CD4-positive, CD25-positive, alpha-beta regulatory T cell (primary cell): ENCODE data around the gene SLC6A19. TPM values are rescaled to one million over a fixed set of nuclear protein-coding genes. Genes with fewer than 3 reads are reported as not detected.

Experiments
- ATAC-seq, 2 donors: fragments of 150-1000 bp; cut with Tn5 transposase; one replicate each; pipeline ENCODE4 v1.10.0; 2021; ENCODE audit warnings: low read depth in 2 of 2, moderate number of reproducible peaks in 2 of 2, moderate library complexity in 1 of 2
- DNase-seq, 3 donors: peaks; one replicate each; pipeline versions ENCODE4 v3.0.0 to v3.0.0-alpha.2; 2012 to 2022; ENCODE audit warnings: mixed read lengths in 1 of 3
- H3K27ac ChIP-seq: one replicate; pipeline ENCODE4 v1.7.0; 2013; ENCODE audit warnings: mild to moderate bottlenecking, low read length; ENCODE audit not compliant: insufficient read depth, poor library complexity, severe bottlenecking
- H3K27me3 ChIP-seq: one replicate; pipeline ENCODE4 v1.7.0; 2013; ENCODE audit warnings: low read length; ENCODE audit not compliant: control insufficient read depth, insufficient read depth
- H3K36me3 ChIP-seq: one replicate; pipeline ENCODE4 v1.7.0; 2013; ENCODE audit warnings: mild to moderate bottlenecking, low read length, moderate library complexity; ENCODE audit not compliant: control insufficient read depth, insufficient read depth
- H3K4me1 ChIP-seq: 2 replicates; pipeline ENCODE4 v1.7.0; 2013; ENCODE audit warnings: mild to moderate bottlenecking, low read length; ENCODE audit not compliant: insufficient read depth, control insufficient read depth, poor library complexity, severe bottlenecking
- H3K4me3 ChIP-seq: one replicate; pipeline ENCODE4 v1.7.0; 2013; ENCODE audit warnings: low read depth, mild to moderate bottlenecking, low read length, moderate library complexity
- H3K9me3 ChIP-seq, 2 experiments: 1 replicate in 1 of 2; 2 replicates in 1 of 2; pipeline ENCODE4 v1.7.0; 2013; ENCODE audit warnings: low read length in 2 of 2, mild to moderate bottlenecking in 1 of 2, moderate library complexity in 1 of 2; ENCODE audit not compliant: control insufficient read depth in 2 of 2
- H3K27ac Mint-ChIP-seq, 3 donors: one replicate each; pipeline ENCODE4 v1.8.0; 2020 to 2022; ENCODE audit warnings: mild to moderate bottlenecking in 3 of 3, mixed read lengths in 3 of 3, moderate library complexity in 2 of 3
- H3K27me3 Mint-ChIP-seq: one replicate; pipeline ENCODE4 v1.8.0; 2022; ENCODE audit warnings: mild to moderate bottlenecking, mixed read lengths
- H3K36me3 Mint-ChIP-seq: one replicate; pipeline ENCODE4 v1.8.0; 2020; ENCODE audit warnings: mixed read lengths
- H3K4me1 Mint-ChIP-seq, 4 donors: one replicate each; pipeline ENCODE4 v1.8.0; 2020 to 2022; ENCODE audit warnings: mixed read lengths in 4 of 4, mild to moderate bottlenecking in 1 of 4
- H3K4me3 Mint-ChIP-seq, 4 donors: one replicate each; pipeline ENCODE4 v1.8.0; 2020 to 2022; ENCODE audit warnings: mild to moderate bottlenecking in 4 of 4, mixed read lengths in 4 of 4, moderate library complexity in 3 of 4
- H3K9me3 Mint-ChIP-seq, 7 donors: one replicate each; pipeline ENCODE4 v1.8.0; 2020 to 2022; ENCODE audit warnings: mixed read lengths in 7 of 7, mild to moderate bottlenecking in 3 of 7, moderate library complexity in 2 of 7
- polyA plus RNA-seq, 4 donors: library from polyadenylated mRNA; unstranded; fragments of 300-500 nt; fragmentation: Illumina TruSeq; gene quantifications; one replicate each; pipeline ENCODE4 v1.2.3, GENCODE V29; 2021
- total RNA-seq: library from RNA; stranded (reverse); gene quantifications from one replicate; pipeline ENCODE4 v1.2.3, GENCODE V29; 2022

The SLC6A19 gene
- total and polyA plus RNA-seq, 5 donors from 2014 or later: not detected

- Mint-ChIP-seq H3K4me1 (peaks cover 0 to 7% (median under 1%) of the 10 kb centered on the region in 4 donors), H3K36me3 (no peaks in the 10 kb centered on the region), H3K9me3 (peaks cover 0 to 2% (median 0%) of the 10 kb centered on the region in 7 donors), H3K27ac (no peak overlapping the region), H3K27me3 (peaks cover 5% of the 10 kb centered on the region), H3K4me3 (no peak overlapping the region)
- ATAC-seq: no peak
- Histone ChIP-seq H3K36me3 (no peaks in the 10 kb centered on the region), H3K4me3 (no peak overlapping the region), H3K27ac (no peak overlapping the region), H3K9me3 (no peaks in the 10 kb centered on the region), H3K27me3 (no peaks in the 10 kb centered on the region), H3K4me1 (no peaks in the 10 kb centered on the region)
- DNase-seq: no peak
Measured at GRCh38 chr5:1173485-1174070, 27.8 kb upstream of the SLC6A19 start.

GRCh38 chr5:1174122-1174936 is 27.1 kb upstream of the SLC6A19 start:
- H3K27me3 Mint-ChIP-seq: peaks cover 5% of the 10 kb centered on the region
- no peaks in the 10 kb centered on the region for H3K4me1 ChIP-seq
- H3K27me3 ChIP-seq: no peaks in the 10 kb centered on the region
- H3K4me3 ChIP-seq: no peak overlapping the region
- no peak overlapping the region for H3K27ac Mint-ChIP-seq
- no peak overlapping the region for H3K27ac ChIP-seq
- peaks cover 0 to 6% (median 0%) of the 10 kb centered on the region in 4 donors for H3K4me1 Mint-ChIP-seq
- H3K9me3 Mint-ChIP-seq: peaks cover 0 to 2% (median 0%) of the 10 kb centered on the region in 7 donors
- no peaks in the 10 kb centered on the region for H3K9me3 ChIP-seq
- H3K36me3 ChIP-seq: no peaks in the 10 kb centered on the region
- no peaks in the 10 kb centered on the region for H3K36me3 Mint-ChIP-seq
- ATAC-seq (no peak), DNase-seq (peak in 1 of 3 donors; percentile 35)
- no peak overlapping the region for H3K4me3 Mint-ChIP-seq

GRCh38 chr5:1175015-1175414 is 26.4 kb upstream of the SLC6A19 start:
- DNase-seq (no peak), ATAC-seq (no peak)
- Mint-ChIP-seq H3K27me3 (peaks cover 5% of the 10 kb centered on the region), H3K4me3 (no peak overlapping the region), H3K4me1 (peaks cover 0 to 6% (median 0%) of the 10 kb centered on the region in 4 donors), H3K36me3 (no peaks in the 10 kb centered on the region), H3K9me3 (peaks cover 0 to 2% (median 0%) of the 10 kb centered on the region in 7 donors), H3K27ac (peak overlapping the region in 1 of 3 donors; percentile 41)
- H3K4me1 ChIP-seq: no peaks in the 10 kb centered on the region
- no peak overlapping the region for H3K27ac ChIP-seq
- H3K4me3 ChIP-seq: no peak overlapping the region
- H3K36me3 ChIP-seq: no peaks in the 10 kb centered on the region
- H3K27me3 ChIP-seq: no peaks in the 10 kb centered on the region
- H3K9me3 ChIP-seq: no peaks in the 10 kb centered on the region

GRCh38 chr5:1175801-1176472 is 25.5 kb upstream of the SLC6A19 start:
- no peak for DNase-seq
- H3K4me1 Mint-ChIP-seq: peaks cover 0 to 6% (median 0%) of the 10 kb centered on the region in 4 donors
- Histone ChIP-seq H3K9me3 (no peaks in the 10 kb centered on the region), H3K4me1 (no peaks in the 10 kb centered on the region), H3K4me3 (no peak overlapping the region), H3K36me3 (no peaks in the 10 kb centered on the region), H3K27me3 (no peaks in the 10 kb centered on the region), H3K27ac (no peak overlapping the region)
- ATAC-seq: no peak
- no peaks in the 10 kb centered on the region for H3K36me3 Mint-ChIP-seq
- no peak overlapping the region for H3K27ac Mint-ChIP-seq
- peaks cover 0 to 2% (median 0%) of the 10 kb centered on the region in 7 donors for H3K9me3 Mint-ChIP-seq
- H3K27me3 Mint-ChIP-seq: peaks cover 5% of the 10 kb centered on the region
- H3K4me3 Mint-ChIP-seq: no peak overlapping the region

GRCh38 chr5:1176473-1177391 is 24.7 kb upstream of the SLC6A19 start:
- no peak for ATAC-seq
- Histone ChIP-seq H3K9me3 (no peaks in the 10 kb centered on the region), H3K27me3 (no peaks in the 10 kb centered on the region), H3K27ac (no peak overlapping the region), H3K4me3 (no peak overlapping the region), H3K36me3 (no peaks in the 10 kb centered on the region), H3K4me1 (no peaks in the 10 kb centered on the region)
- no peak overlapping the region for H3K27ac Mint-ChIP-seq
- DNase-seq: no peak
- H3K4me1 Mint-ChIP-seq: peaks cover 0 to 6% (median 0%) of the 10 kb centered on the region in 4 donors
- peaks cover 5% of the 10 kb centered on the region for H3K27me3 Mint-ChIP-seq
- no peaks in the 10 kb centered on the region for H3K36me3 Mint-ChIP-seq
- peaks cover 0 to 1% (median 0%) of the 10 kb centered on the region in 7 donors for H3K9me3 Mint-ChIP-seq
- H3K4me3 Mint-ChIP-seq: no peak overlapping the region

GRCh38 chr5:1177826-1178528 is 23.4 kb upstream of the SLC6A19 start:
- Mint-ChIP-seq H3K27me3 (peaks cover 5% of the 10 kb centered on the region), H3K4me3 (no peak overlapping the region), H3K4me1 (peaks cover 0 to 3% (median 0%) of the 10 kb centered on the region in 4 donors), H3K9me3 (no peaks in the 10 kb centered on the region), H3K36me3 (no peaks in the 10 kb centered on the region), H3K27ac (no peak overlapping the region)
- Histone ChIP-seq H3K4me1 (no peaks in the 10 kb centered on the region), H3K36me3 (no peaks in the 10 kb centered on the region), H3K27me3 (no peaks in the 10 kb centered on the region), H3K27ac (no peak overlapping the region), H3K4me3 (no peak overlapping the region), H3K9me3 (no peaks in the 10 kb centered on the region)
- DNase-seq: no peak
- no peak for ATAC-seq
